Mesothelial cell of epicardium (in vitro differentiated cells): ENCODE results near the gene VENTX. TPM values are rescaled to one million over a fixed set of nuclear protein-coding genes. Genes with fewer than 3 reads are reported as not detected.

ENCODE experiments used
- DNase-seq, 2 experiments: peaks; one replicate each; pipeline ENCODE4 v3.0.0; 2021; ENCODE audit warnings: low spot score in 2 of 2; ENCODE audit not compliant: unreplicated experiment in 2 of 2
- H3K27ac Mint-ChIP-seq: 2 replicates; pipeline ENCODE4 v1.8.0; 2021; ENCODE audit warnings: mixed read lengths
- H3K27me3 Mint-ChIP-seq: 2 replicates; pipeline ENCODE4 v1.8.0; 2021; ENCODE audit warnings: low read depth, mixed read lengths
- H3K36me3 Mint-ChIP-seq: 2 replicates; pipeline ENCODE4 v1.8.0; 2021; ENCODE audit warnings: mixed read lengths
- H3K4me1 Mint-ChIP-seq: 2 replicates; pipeline ENCODE4 v1.8.0; 2021; ENCODE audit warnings: mixed read lengths
- H3K4me3 Mint-ChIP-seq: 2 replicates; pipeline ENCODE4 v1.8.0; 2021; ENCODE audit warnings: mild to moderate bottlenecking, moderate library complexity, mixed read lengths
- H3K9me3 Mint-ChIP-seq: 2 replicates; pipeline ENCODE4 v1.8.0; 2021; ENCODE audit warnings: mixed read lengths
- total RNA-seq: library from RNA; stranded (reverse); gene quantifications from 3 replicates; pipeline ENCODE4 v1.2.1, GENCODE V29; 2021
- TF ChIP-seq, protein P1 (sequence below): fragments of 200-600 bp; sonication (generic); IDR thresholded peaks from one replicate; pipeline ENCODE4 v1.5.0; 2021; ENCODE audit warnings: antibody characterized with exemption; ENCODE audit not compliant: unreplicated experiment

The VENTX gene
- total RNA-seq, 1 donor from 2014 or later, result 0.09 TPM

DNA sequence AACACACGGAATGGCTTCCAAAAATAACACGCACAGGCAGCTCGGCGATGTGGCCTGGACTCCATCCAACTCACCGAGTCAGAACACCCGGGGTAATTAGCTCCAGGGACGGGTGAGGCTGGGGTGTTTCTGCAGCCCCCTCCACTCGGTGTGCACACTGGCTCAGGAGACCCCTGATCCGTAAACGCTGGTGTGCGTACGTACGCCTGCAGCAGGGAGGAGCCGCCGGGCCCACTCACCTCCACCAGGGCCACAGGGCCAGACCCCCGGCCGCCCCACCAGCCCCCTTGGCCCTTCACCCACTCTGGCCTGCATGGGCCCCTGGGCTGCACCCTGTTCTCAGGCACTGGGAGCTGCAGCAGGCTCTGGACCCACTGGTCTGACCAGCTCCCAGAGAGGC, 30.0 kb upstream of the VENTX start:
- TF ChIP-seq, protein P1, sequence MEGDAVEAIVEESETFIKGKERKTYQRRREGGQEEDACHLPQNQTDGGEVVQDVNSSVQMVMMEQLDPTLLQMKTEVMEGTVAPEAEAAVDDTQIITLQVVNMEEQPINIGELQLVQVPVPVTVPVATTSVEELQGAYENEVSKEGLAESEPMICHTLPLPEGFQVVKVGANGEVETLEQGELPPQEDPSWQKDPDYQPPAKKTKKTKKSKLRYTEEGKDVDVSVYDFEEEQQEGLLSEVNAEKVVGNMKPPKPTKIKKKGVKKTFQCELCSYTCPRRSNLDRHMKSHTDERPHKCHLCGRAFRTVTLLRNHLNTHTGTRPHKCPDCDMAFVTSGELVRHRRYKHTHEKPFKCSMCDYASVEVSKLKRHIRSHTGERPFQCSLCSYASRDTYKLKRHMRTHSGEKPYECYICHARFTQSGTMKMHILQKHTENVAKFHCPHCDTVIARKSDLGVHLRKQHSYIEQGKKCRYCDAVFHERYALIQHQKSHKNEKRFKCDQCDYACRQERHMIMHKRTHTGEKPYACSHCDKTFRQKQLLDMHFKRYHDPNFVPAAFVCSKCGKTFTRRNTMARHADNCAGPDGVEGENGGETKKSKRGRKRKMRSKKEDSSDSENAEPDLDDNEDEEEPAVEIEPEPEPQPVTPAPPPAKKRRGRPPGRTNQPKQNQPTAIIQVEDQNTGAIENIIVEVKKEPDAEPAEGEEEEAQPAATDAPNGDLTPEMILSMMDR, result no peak
- Mint-ChIP-seq H3K9me3 (no peaks in the 10 kb centered on the region), H3K4me1 (no peaks in the 10 kb centered on the region), H3K4me3 (no peak overlapping the region), H3K27me3 (peaks cover 2% of the 10 kb centered on the region), H3K36me3 (peaks cover 3% of the 10 kb centered on the region), H3K27ac (no peak overlapping the region)
- DNase-seq, result no peak

- H3K9me3 Mint-ChIP-seq, result no peaks in the 10 kb centered on the region
- H3K27me3 Mint-ChIP-seq, result peaks cover 2% of the 10 kb centered on the region
- peak in 1 of 2 experiments; percentile 6 for DNase-seq
- H3K4me1 Mint-ChIP-seq, result no peaks in the 10 kb centered on the region
- TF ChIP-seq, protein P1, result no peak
- H3K27ac Mint-ChIP-seq, result no peak overlapping the region
- peaks cover 3% of the 10 kb centered on the region for H3K36me3 Mint-ChIP-seq
- no peak overlapping the region for H3K4me3 Mint-ChIP-seq
These were observed 29.2 kb upstream of the VENTX start for GRCh38 chr10:133208466-133208865.

- Mint-ChIP-seq H3K27me3 (peaks cover 2% of the 10 kb centered on the region), H3K36me3 (no peaks in the 10 kb centered on the region), H3K9me3 (no peaks in the 10 kb centered on the region), H3K27ac (no peak overlapping the region), H3K4me1 (no peaks in the 10 kb centered on the region), H3K4me3 (no peak overlapping the region)
- TF ChIP-seq, protein P1, result no peak
- DNase-seq, result peak in 1 of 2 experiments; percentile 5
These were observed 28.5 kb upstream of the VENTX start for GRCh38 chr10:133209117-133209516.

DNA sequence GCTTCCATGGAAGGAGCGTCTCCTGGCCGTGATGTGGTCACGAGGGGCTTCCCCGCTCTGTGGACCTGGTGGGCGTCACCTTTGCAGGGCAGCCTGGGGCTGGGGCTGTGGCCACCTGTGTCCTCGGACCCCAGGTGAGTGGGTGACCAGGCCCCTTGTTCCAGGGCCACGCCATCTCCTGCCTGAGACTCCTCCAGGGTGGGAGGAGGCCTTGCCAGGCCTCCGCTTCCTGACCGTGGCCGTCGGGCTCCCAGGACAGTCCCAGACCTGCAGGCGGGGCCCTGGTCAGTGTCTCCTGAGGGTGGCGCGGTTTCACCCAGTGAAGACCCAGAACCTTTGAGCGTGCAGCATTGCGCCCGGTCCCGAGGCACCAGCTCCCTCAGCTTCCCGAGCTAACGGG, 28.0 kb upstream of the VENTX start:
- TF ChIP-seq, protein P1, result no peak
- Mint-ChIP-seq H3K4me3 (no peak overlapping the region), H3K4me1 (no peaks in the 10 kb centered on the region), H3K27ac (no peak overlapping the region), H3K9me3 (no peaks in the 10 kb centered on the region), H3K27me3 (peaks cover 2% of the 10 kb centered on the region), H3K36me3 (no peaks in the 10 kb centered on the region)
- DNase-seq, result peak in 1 of 2 experiments; percentile 18

DNA sequence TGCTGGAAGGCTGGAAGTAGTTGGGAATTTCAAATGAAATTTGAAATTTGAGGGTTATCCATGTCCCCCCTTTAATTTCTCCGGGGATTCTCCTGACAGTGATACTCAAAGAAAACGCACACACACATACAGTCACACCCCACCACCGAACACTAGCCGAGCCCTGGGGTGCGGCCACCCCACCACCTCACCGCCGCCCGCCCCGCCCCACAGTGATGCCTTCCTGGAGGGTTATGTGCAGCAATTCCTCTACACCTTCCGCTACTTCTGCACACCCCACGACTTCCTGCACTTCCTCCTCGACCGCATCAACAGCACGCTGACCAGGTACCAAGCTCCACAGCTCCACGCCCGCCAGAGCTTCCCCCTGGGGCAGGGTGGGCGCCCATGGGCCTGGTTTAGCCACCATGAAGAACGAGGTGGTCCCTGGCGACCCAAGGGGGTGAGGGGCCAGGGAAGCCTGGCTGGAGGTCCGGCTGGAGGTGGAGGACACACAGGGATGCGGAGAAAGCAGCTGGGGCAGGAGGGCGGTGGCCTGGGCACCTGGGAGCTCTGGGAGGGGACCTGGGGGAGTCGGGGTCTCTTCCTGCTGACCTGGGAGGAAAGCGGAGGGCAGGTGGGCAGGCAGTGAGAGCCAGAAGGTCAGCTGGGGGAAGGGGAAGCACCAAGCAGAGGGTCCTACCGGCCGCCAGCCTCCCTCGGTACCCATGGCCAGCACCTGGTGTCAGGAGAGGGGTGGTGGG, 27.1 kb upstream of the VENTX start:
- Mint-ChIP-seq H3K36me3 (no peaks in the 10 kb centered on the region), H3K27me3 (peaks cover 2% of the 10 kb centered on the region), H3K27ac (no peak overlapping the region), H3K9me3 (no peaks in the 10 kb centered on the region), H3K4me3 (no peak overlapping the region), H3K4me1 (no peaks in the 10 kb centered on the region)
- TF ChIP-seq, protein P1, result no peak
- DNase-seq, result peak in 1 of 2 experiments; percentile 14
